H9 (cell line): ENCODE results near the gene WFDC2. TPM values are rescaled to one million over a fixed set of nuclear protein-coding genes. Genes with fewer than 3 reads are reported as not detected.

Source experiments
- DNase-seq: peaks from one replicate; pipeline ENCODE4 v3.0.0-alpha.2; 2017
- H2AFZ ChIP-seq: one replicate; pipeline ENCODE4 v1.6.1; 2013; ENCODE audit warnings: mild to moderate bottlenecking, low read length, control low read depth, moderate library complexity
- H2AK5ac ChIP-seq: 2 replicates; pipeline ENCODE4 v1.6.1; 2013; ENCODE audit warnings: low read length, control low read depth, mixed read lengths; ENCODE audit not compliant: insufficient read length
- H2BK120ac ChIP-seq: one replicate; pipeline ENCODE4 v1.6.1; 2013; ENCODE audit warnings: low read depth, mild to moderate bottlenecking, low read length, control low read depth, inconsistent platforms; ENCODE audit not compliant: poor library complexity, severe bottlenecking
- H2BK12ac ChIP-seq: 2 replicates; pipeline ENCODE4 v1.6.1; 2013; ENCODE audit warnings: low read length, control low read depth, mixed read lengths, low read depth; ENCODE audit not compliant: insufficient read length
- H2BK15ac ChIP-seq: 2 replicates; pipeline ENCODE4 v1.6.1; 2013; ENCODE audit warnings: low read depth, low read length, control low read depth
- H2BK20ac ChIP-seq: one replicate; pipeline ENCODE4 v1.6.1; 2013; ENCODE audit warnings: low read depth, mild to moderate bottlenecking, low read length, control low read depth, inconsistent platforms; ENCODE audit not compliant: poor library complexity, severe bottlenecking
- H2BK5ac ChIP-seq: 2 replicates; pipeline ENCODE4 v1.6.1; 2013; ENCODE audit warnings: low read length, control low read depth, mixed read lengths; ENCODE audit not compliant: insufficient read length
- H3K14ac ChIP-seq: 2 replicates; pipeline ENCODE4 v1.6.1; 2013; ENCODE audit warnings: low read length, control low read depth; ENCODE audit not compliant: insufficient read depth
- H3K18ac ChIP-seq: 2 replicates; pipeline ENCODE4 v1.6.1; 2013; ENCODE audit warnings: low read depth, mild to moderate bottlenecking, mixed read lengths, low read length, control low read depth; ENCODE audit not compliant: insufficient read length
- H3K23ac ChIP-seq: 2 replicates; pipeline ENCODE4 v1.6.1; 2013; ENCODE audit warnings: low read length, control low read depth, mixed read lengths, low read depth; ENCODE audit not compliant: insufficient read length
- H3K23me2 ChIP-seq: 2 replicates; pipeline ENCODE4 v1.6.1; 2013; ENCODE audit warnings: low read depth, mild to moderate bottlenecking, mixed read lengths, low read length, control low read depth; ENCODE audit not compliant: insufficient read length, poor library complexity, severe bottlenecking
- H3K27ac ChIP-seq: 2 replicates; pipeline ENCODE4 v1.5.1; 2013; ENCODE audit warnings: low read length, control low read depth, mixed read lengths, low read depth; ENCODE audit not compliant: insufficient read length
- H3K27me3 ChIP-seq: 2 replicates; pipeline ENCODE4 v1.6.1; 2013; ENCODE audit warnings: low read length, control low read depth, inconsistent platforms; ENCODE audit not compliant: insufficient read depth
- H3K4ac ChIP-seq: 2 replicates; pipeline ENCODE4 v1.6.1; 2013; ENCODE audit warnings: low read depth, mild to moderate bottlenecking, control low read depth, inconsistent platforms, low read length, moderate library complexity
- H3K4me1 ChIP-seq: 2 replicates; pipeline ENCODE4 v1.6.1; 2013; ENCODE audit warnings: low read length, control low read depth, inconsistent platforms; ENCODE audit not compliant: insufficient read depth
- H3K4me2 ChIP-seq: 2 replicates; pipeline ENCODE4 v1.6.1; 2013; ENCODE audit warnings: low read length, control low read depth, mixed read lengths; ENCODE audit not compliant: insufficient read length, insufficient read depth
- H3K56ac ChIP-seq: 2 replicates; pipeline ENCODE4 v1.6.1; 2013; ENCODE audit warnings: low read depth, mild to moderate bottlenecking, mixed read lengths, low read length, control low read depth; ENCODE audit not compliant: insufficient read length
- H3K79me1 ChIP-seq: 2 replicates; pipeline ENCODE4 v1.6.1; 2013; ENCODE audit warnings: low read depth, mild to moderate bottlenecking, moderate library complexity, low read length, control low read depth, inconsistent platforms; ENCODE audit not compliant: insufficient read depth, poor library complexity, severe bottlenecking
- H3K79me2 ChIP-seq: 2 replicates; pipeline ENCODE4 v1.6.1; 2013; ENCODE audit warnings: low read length, control low read depth, inconsistent platforms; ENCODE audit not compliant: insufficient read depth
- H3K9ac ChIP-seq: 2 replicates; pipeline ENCODE4 v1.6.1; 2013; ENCODE audit warnings: low read length, control low read depth, mixed read lengths; ENCODE audit not compliant: insufficient read length; ENCODE audit errors: extremely low read depth
- H3K9me3 ChIP-seq: one replicate; pipeline ENCODE4 v1.6.1; 2013; ENCODE audit warnings: low read depth, low read length, inconsistent platforms; ENCODE audit not compliant: control insufficient read depth
- H3T11ph ChIP-seq: one replicate; pipeline ENCODE4 v1.6.1; 2013; ENCODE audit warnings: mild to moderate bottlenecking, low read length, control low read depth, inconsistent platforms
- H4K20me1 ChIP-seq: one replicate; pipeline ENCODE4 v1.6.1; 2013; ENCODE audit not compliant: control insufficient read depth, insufficient read length, insufficient read depth
- H4K5ac ChIP-seq: 2 replicates; pipeline ENCODE4 v1.6.1; 2013; ENCODE audit warnings: low read depth, mild to moderate bottlenecking, mixed read lengths, low read length, control low read depth; ENCODE audit not compliant: insufficient read length
- H4K8ac ChIP-seq: replicated peaks from 2 replicates; pipeline ENCODE4 v1.6.1; 2013; ENCODE audit warnings: low read length, control low read depth, mixed read lengths, low read depth; ENCODE audit not compliant: insufficient read length
- H4K91ac ChIP-seq: 2 replicates; pipeline ENCODE4 v1.6.1; 2013; ENCODE audit warnings: low read depth, mild to moderate bottlenecking, moderate library complexity, mixed read lengths, low read length, control low read depth; ENCODE audit not compliant: insufficient read length
- H3K27ac Mint-ChIP-seq, 3 experiments: 2 replicates in 2 of 3; 3 replicates in 1 of 3; pipeline ENCODE4 v1.8.0; 2020 to 2021; ENCODE audit warnings: mixed read lengths in 3 of 3, mild to moderate bottlenecking in 1 of 3, moderate library complexity in 1 of 3
- H3K27me3 Mint-ChIP-seq: 2 replicates; pipeline ENCODE4 v1.8.0; 2021; ENCODE audit warnings: low read depth, mild to moderate bottlenecking, moderate library complexity, mixed read lengths
- H3K36me3 Mint-ChIP-seq, 3 experiments: 2 replicates in 2 of 3; 3 replicates in 1 of 3; pipeline ENCODE4 v1.8.0; 2020 to 2021; ENCODE audit warnings: low read depth in 3 of 3, mixed read lengths in 3 of 3; ENCODE audit not compliant: insufficient read depth in 1 of 3
- H3K4me1 Mint-ChIP-seq, 2 experiments: 2 replicates each; pipeline ENCODE4 v1.8.0; 2020; ENCODE audit warnings: mixed read lengths in 2 of 2
- H3K4me3 Mint-ChIP-seq, 2 experiments: 2 replicates in 1 of 2; 3 replicates in 1 of 2; pipeline ENCODE4 v1.8.0; 2020 to 2021; ENCODE audit warnings: mild to moderate bottlenecking in 2 of 2, mixed read lengths in 2 of 2, moderate library complexity in 1 of 2
- H3K9me3 Mint-ChIP-seq, 2 experiments: 2 replicates in 1 of 2; 3 replicates in 1 of 2; pipeline ENCODE4 v1.8.0; 2020; ENCODE audit warnings: mild to moderate bottlenecking in 2 of 2, mixed read lengths in 2 of 2, moderate library complexity in 1 of 2
- WGBS: extraction: QIAGEN DNeasy Blood & Tissue Kit; methylation state at CpG from one replicate; pipeline ENCODE4 v1.1.7; 2013; ENCODE audit warnings: missing lambda C conversion rate, low lambda C conversion rate, mixed read lengths; ENCODE audit not compliant: insufficient read length; ENCODE audit errors: extremely low coverage; 5-methylcytosine and 5-hydroxymethylcytosine counted together
- total RNA-seq: library from RNA; stranded (reverse); gene quantifications from 2 replicates; pipeline ENCODE4 v1.2.1, GENCODE V29; 2021
- TF ChIP-seq, protein P1 (sequence below): fragments of 200-600 bp; sonication (generic); conservative IDR thresholded peaks from 3 replicates; pipeline ENCODE4 v1.8.0; 2021; ENCODE audit warnings: antibody characterized with exemption, mild to moderate bottlenecking

WFDC2 gene
- total RNA-seq, 1 experiment from 2014 or later = 57.1 TPM

DNA sequence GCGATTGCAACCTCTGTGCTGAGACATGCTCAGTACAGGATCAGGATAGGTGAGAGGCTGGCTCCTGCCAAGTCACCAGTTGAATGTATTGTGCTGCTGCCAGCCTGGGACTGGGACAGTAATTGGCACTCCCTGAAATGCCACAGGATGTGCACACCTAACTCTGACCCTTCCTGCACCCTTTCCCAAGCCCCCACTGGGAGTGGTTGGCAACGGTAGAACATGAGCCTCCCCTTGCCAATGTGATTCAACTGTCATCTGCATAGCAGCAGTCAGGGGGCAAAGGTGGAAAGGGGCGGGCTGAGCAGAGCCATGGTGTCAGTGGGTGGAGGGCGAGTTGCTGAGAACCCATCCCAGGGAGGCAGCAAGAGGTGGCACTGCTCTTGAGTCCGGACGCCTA is 30.5 kb downstream of the WFDC2 start:
- peaks cover 7% of the 10 kb centered on the region for H3K27me3 Mint-ChIP-seq
- Histone ChIP-seq H3K23me2 (no peaks in the 10 kb centered on the region), H3K27me3 (no peaks in the 10 kb centered on the region)

More for the DNA sequence above, 30.5 kb downstream of the WFDC2 start:
- DNase-seq = no peak
- Histone ChIP-seq H2BK120ac (no peak overlapping the region), H2BK15ac (no peak overlapping the region), H4K20me1 (no peaks in the 10 kb centered on the region), H3K79me2 (no peaks in the 10 kb centered on the region), H2BK12ac (no peak overlapping the region), H3K79me1 (no peaks in the 10 kb centered on the region), H2AFZ (no peak overlapping the region), H3K4me2 (no peak overlapping the region), H3K9me3 (no peaks in the 10 kb centered on the region), H4K8ac (no peak overlapping the region), H3K18ac (no peak overlapping the region), H3T11ph (no peak overlapping the region), H3K56ac (no peak overlapping the region), H2BK5ac (no peak overlapping the region), H3K4me1 (no peaks in the 10 kb centered on the region), H3K27ac (no peak overlapping the region), H3K23ac (no peak overlapping the region), H3K4ac (no peak overlapping the region), H3K14ac (no peak overlapping the region), H3K9ac (no peak overlapping the region), H4K5ac (no peak overlapping the region), H2AK5ac (no peak overlapping the region), H2BK20ac (no peak overlapping the region), H4K91ac (no peak overlapping the region)
- TF ChIP-seq, protein P1, sequence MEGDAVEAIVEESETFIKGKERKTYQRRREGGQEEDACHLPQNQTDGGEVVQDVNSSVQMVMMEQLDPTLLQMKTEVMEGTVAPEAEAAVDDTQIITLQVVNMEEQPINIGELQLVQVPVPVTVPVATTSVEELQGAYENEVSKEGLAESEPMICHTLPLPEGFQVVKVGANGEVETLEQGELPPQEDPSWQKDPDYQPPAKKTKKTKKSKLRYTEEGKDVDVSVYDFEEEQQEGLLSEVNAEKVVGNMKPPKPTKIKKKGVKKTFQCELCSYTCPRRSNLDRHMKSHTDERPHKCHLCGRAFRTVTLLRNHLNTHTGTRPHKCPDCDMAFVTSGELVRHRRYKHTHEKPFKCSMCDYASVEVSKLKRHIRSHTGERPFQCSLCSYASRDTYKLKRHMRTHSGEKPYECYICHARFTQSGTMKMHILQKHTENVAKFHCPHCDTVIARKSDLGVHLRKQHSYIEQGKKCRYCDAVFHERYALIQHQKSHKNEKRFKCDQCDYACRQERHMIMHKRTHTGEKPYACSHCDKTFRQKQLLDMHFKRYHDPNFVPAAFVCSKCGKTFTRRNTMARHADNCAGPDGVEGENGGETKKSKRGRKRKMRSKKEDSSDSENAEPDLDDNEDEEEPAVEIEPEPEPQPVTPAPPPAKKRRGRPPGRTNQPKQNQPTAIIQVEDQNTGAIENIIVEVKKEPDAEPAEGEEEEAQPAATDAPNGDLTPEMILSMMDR = no peak
- H3K27ac Mint-ChIP-seq = no peak overlapping the region
- no peaks in the 10 kb centered on the region for H3K36me3 Mint-ChIP-seq
- H3K4me3 Mint-ChIP-seq = no peak overlapping the region
- no CpG with 5 or more reads among the region's 6 CpGs for WGBS
- no peaks in the 10 kb centered on the region for H3K9me3 Mint-ChIP-seq
- H3K4me1 Mint-ChIP-seq = peaks cover 6 to 7% of the 10 kb centered on the region in 2 experiments
